K562 (cell line): Measurements from ENCODE around the gene ARHGEF12. TPM values are rescaled to one million over a fixed set of nuclear protein-coding genes. Genes with fewer than 3 reads are reported as not detected.

Source experiments
- EGR1 ChIP-seq: fragments of 450-650 bp; conservative IDR thresholded peaks from 2 replicates; pipeline ENCODE4 v1.6.1; 2017; ENCODE audit warnings: mild to moderate bottlenecking
- ELF1 ChIP-seq: fragments of 200-800 bp; sonication (Bioruptor generic); IDR thresholded peaks from 2 replicates; pipeline ENCODE4 v1.6.1; 2016; ENCODE audit warnings: missing genetic modification characterization, missing compliant biosample characterization
- MCM2 ChIP-seq: fragments of 450-650 bp; IDR thresholded peaks from 2 replicates; pipeline ENCODE4 v1.6.1; 2017; ENCODE audit warnings: low read depth, mild to moderate bottlenecking
- NUFIP1 ChIP-seq: fragments of 450-650 bp; IDR thresholded peaks from 2 replicates; pipeline ENCODE4 v1.6.1; 2018; ENCODE audit not compliant: partially characterized antibody
- SMARCB1 ChIP-seq: IDR thresholded peaks from 2 replicates; pipeline ENCODE4 v1.6.1; 2011; ENCODE audit warnings: improper control_type of control experiment, low read depth; ENCODE audit not compliant: insufficient read length
- ZNF140 ChIP-seq: fragments of 250-450 bp; sonication (Bioruptor Pico); IDR thresholded peaks from 2 replicates; pipeline ENCODE4 v1.8.0; 2021; ENCODE audit warnings: moderate library complexity, mild to moderate bottlenecking, inconsistent platforms
- ZNF717 ChIP-seq: fragments of 250-450 bp; sonication (Bioruptor Pico); IDR thresholded peaks from 2 replicates; pipeline ENCODE4 v1.5.0; 2021
- polyA plus RNA-seq, 8 experiments: library from polyadenylated mRNA; depleted of rRNA in 4 of 8; stranded (reverse) in 5 of 8; unstranded in 3 of 8; fragments of >200 nt; fragmentation: Nextera tagmentation in 2 of 8; fragmentation: Illumina TruSeq in 1 of 8; extraction: Ambion mirVana in 2 of 8; extraction: Trizol in 1 of 8; gene quantifications; 2 replicates each; pipeline versions ENCODE4 v1.2.1 to v1.2.3, GENCODE V29; 2011 to 2014; ENCODE audit warnings: inconsistent platforms in 1 of 8, missing spikeins in 1 of 8
- small RNA-seq: library from RNA; depleted of rRNA; stranded (forward); fragments of <200 nt; gene quantifications from one replicate; pipeline ENCODE3, GENCODE V24; 2014
- total RNA-seq, 7 experiments: library from RNA; depleted of rRNA in 6 of 7; stranded (reverse); fragments of >200 nt in 6 of 7; fragmentation: Illumina TruSeq in 2 of 7; extraction: Trizol in 2 of 7; gene quantifications; 2 replicates each; pipeline versions ENCODE4 v1.2.1 to v1.2.3, GENCODE V29; 2011 to 2021; ENCODE audit warnings: low replicate concordance in 1 of 7
- TF ChIP-seq, protein P1 (sequence below), 2 experiments: fragments of 450-650 bp; formaldehyde crosslinking in 1 of 2; IDR thresholded peaks; 2 replicates each; pipeline versions ENCODE4 v1.4.0 to v1.6.1; 2014 to 2020; ENCODE audit warnings: mild to moderate bottlenecking in 2 of 2, borderline replicate concordance in 1 of 2, low read depth in 1 of 2
- TF ChIP-seq, protein P2 (sequence below): fragments of 250-450 bp; sonication (Bioruptor Pico); IDR thresholded peaks from 2 replicates; pipeline ENCODE4 v1.5.0; 2022; ENCODE audit warnings: mild to moderate bottlenecking

Gene ARHGEF12
- total and polyA plus RNA-seq, 9 of the 15 experiments (the other 6 are each of a cell fraction or from before 2014, with no cell fraction given): 3.5 to 51.7 (median 29.5) TPM

DNA sequence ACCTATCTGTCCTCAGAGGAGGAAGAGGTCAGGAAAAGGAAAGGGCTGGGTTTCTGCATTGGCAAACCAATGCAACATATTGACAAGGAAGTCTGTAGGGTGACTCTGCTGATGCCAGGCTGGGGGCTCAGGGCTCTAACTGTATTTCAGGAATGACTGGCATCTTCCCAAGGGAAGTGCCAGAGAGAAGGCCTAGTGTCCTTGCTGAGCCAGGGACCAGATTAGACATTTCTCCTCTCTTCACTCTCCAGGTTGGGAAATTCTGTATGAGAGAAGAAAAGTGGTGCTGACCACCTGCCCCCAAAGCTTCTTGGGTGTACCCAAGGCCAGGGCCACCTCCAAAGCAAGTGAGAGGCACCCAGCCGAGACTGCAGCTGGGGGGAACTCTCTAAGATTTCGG lies 202.5 kb downstream of the ARHGEF12 start (continued):
- TF ChIP-seq, protein P1, sequence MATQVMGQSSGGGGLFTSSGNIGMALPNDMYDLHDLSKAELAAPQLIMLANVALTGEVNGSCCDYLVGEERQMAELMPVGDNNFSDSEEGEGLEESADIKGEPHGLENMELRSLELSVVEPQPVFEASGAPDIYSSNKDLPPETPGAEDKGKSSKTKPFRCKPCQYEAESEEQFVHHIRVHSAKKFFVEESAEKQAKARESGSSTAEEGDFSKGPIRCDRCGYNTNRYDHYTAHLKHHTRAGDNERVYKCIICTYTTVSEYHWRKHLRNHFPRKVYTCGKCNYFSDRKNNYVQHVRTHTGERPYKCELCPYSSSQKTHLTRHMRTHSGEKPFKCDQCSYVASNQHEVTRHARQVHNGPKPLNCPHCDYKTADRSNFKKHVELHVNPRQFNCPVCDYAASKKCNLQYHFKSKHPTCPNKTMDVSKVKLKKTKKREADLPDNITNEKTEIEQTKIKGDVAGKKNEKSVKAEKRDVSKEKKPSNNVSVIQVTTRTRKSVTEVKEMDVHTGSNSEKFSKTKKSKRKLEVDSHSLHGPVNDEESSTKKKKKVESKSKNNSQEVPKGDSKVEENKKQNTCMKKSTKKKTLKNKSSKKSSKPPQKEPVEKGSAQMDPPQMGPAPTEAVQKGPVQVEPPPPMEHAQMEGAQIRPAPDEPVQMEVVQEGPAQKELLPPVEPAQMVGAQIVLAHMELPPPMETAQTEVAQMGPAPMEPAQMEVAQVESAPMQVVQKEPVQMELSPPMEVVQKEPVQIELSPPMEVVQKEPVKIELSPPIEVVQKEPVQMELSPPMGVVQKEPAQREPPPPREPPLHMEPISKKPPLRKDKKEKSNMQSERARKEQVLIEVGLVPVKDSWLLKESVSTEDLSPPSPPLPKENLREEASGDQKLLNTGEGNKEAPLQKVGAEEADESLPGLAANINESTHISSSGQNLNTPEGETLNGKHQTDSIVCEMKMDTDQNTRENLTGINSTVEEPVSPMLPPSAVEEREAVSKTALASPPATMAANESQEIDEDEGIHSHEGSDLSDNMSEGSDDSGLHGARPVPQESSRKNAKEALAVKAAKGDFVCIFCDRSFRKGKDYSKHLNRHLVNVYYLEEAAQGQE (IDR thresholded peaks at IDR 0.05; ENCODE audit: borderline replicate concordance): no peak
- TF ChIP-seq, protein P1 (CRISPR knock-in tag; IDR thresholded peaks at IDR 0.05; ENCODE audit: low read depth): no peak
- no peak for TF ChIP-seq ZNF140
- TF ChIP-seq, protein P2, sequence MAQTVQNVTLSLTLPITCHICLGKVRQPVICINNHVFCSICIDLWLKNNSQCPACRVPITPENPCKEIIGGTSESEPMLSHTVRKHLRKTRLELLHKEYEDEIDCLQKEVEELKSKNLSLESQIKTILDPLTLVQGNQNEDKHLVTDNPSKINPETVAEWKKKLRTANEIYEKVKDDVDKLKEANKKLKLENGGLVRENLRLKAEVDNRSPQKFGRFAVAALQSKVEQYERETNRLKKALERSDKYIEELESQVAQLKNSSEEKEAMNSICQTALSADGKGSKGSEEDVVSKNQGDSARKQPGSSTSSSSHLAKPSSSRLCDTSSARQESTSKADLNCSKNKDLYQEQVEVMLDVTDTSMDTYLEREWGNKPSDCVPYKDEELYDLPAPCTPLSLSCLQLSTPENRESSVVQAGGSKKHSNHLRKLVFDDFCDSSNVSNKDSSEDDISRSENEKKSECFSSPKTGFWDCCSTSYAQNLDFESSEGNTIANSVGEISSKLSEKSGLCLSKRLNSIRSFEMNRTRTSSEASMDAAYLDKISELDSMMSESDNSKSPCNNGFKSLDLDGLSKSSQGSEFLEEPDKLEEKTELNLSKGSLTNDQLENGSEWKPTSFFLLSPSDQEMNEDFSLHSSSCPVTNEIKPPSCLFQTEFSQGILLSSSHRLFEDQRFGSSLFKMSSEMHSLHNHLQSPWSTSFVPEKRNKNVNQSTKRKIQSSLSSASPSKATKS (CRISPR knock-in tag): no peak
- TF ChIP-seq NUFIP1: no peak
- TF ChIP-seq EGR1: no peak
- no peak for TF ChIP-seq ELF1 (tag)
- no peak for TF ChIP-seq SMARCB1
- no peak for TF ChIP-seq ZNF717 (CRISPR knock-in tag)
- TF ChIP-seq MCM2: no peak

Small RNA genes within 50 kb of the gene (small RNA-seq; reads per million reads assigned to genes)
- 855 reads per million, percentile 99 among the genes with 10 or more reads in this experiment for gene RF00100

Other genes with a start within 250 kb of the ARHGEF12 start
- 0.16 TPM in 1 of 2 replicates, not detected in the other for gene TRIM29, start 198.3 kb upstream of the ARHGEF12 start, total RNA-seq (2014; rRNA removed)
- 0.15 and 0.41 TPM in 2 replicates for gene TRIM29, start 198.3 kb upstream of the ARHGEF12 start, total RNA-seq (2014; rRNA removed; fragmentation: Illumina TruSeq; extraction: Trizol)
- gene TRIM29, start 198.3 kb upstream of the ARHGEF12 start, total RNA-seq (2015; rRNA removed; fragmentation: Illumina TruSeq; extraction: Trizol): 0.19 TPM in 1 of 2 replicates, not detected in the other
- gene TRIM29, start 198.3 kb upstream of the ARHGEF12 start, total RNA-seq (2021): 0.31 and 1.4 TPM in 2 replicates
- 0.19 and 0.65 TPM in 2 replicates for gene TRIM29, start 198.3 kb upstream of the ARHGEF12 start, polyA plus RNA-seq (2011; rRNA removed)
- gene TRIM29, start 198.3 kb upstream of the ARHGEF12 start, polyA plus RNA-seq (2014; fragmentation: Illumina TruSeq; extraction: Trizol): 0.74 and 0.75 TPM in 2 replicates
- gene TRIM29, start 198.3 kb upstream of the ARHGEF12 start, polyA plus RNA-seq (2014; fragmentation: Nextera tagmentation; extraction: Ambion mirVana): under 1 TPM; 0.41 to 0.42 TPM
- gene TRIM29, start 198.3 kb upstream of the ARHGEF12 start, polyA plus RNA-seq (2014; rRNA removed): 0.08 and 0.93 TPM in 2 replicates
- gene OAF, start 125.4 kb upstream of the ARHGEF12 start, total RNA-seq (2014; rRNA removed): 13.8 and 19.8 TPM in 2 replicates
- gene OAF, start 125.4 kb upstream of the ARHGEF12 start, total RNA-seq (2014; rRNA removed; fragmentation: Illumina TruSeq; extraction: Trizol): 4.1 and 6.3 TPM in 2 replicates
- gene OAF, start 125.4 kb upstream of the ARHGEF12 start, total RNA-seq (2015; rRNA removed; fragmentation: Illumina TruSeq; extraction: Trizol): 7.5 and 8.3 TPM in 2 replicates
- gene OAF, start 125.4 kb upstream of the ARHGEF12 start, total RNA-seq (2021): 20.8 and 21.6 TPM in 2 replicates
- 5.7 and 9.5 TPM in 2 replicates for gene OAF, start 125.4 kb upstream of the ARHGEF12 start, polyA plus RNA-seq (2011; rRNA removed)
- 11.7 and 12.0 TPM in 2 replicates for gene OAF, start 125.4 kb upstream of the ARHGEF12 start, polyA plus RNA-seq (2014; fragmentation: Illumina TruSeq; extraction: Trizol)
- 1 to 10 TPM; 1.1 to 1.4 TPM for gene OAF, start 125.4 kb upstream of the ARHGEF12 start, polyA plus RNA-seq (2014; fragmentation: Nextera tagmentation; extraction: Ambion mirVana)
- gene OAF, start 125.4 kb upstream of the ARHGEF12 start, polyA plus RNA-seq (2014; rRNA removed): 14.5 and 17.3 TPM in 2 replicates
- gene POU2F3, start 96.3 kb upstream of the ARHGEF12 start, total RNA-seq (2014; rRNA removed): not detected in 2 replicates
- gene POU2F3, start 96.3 kb upstream of the ARHGEF12 start, total RNA-seq (2014; rRNA removed; fragmentation: Illumina TruSeq; extraction: Trizol): not detected in 2 replicates
- gene POU2F3, start 96.3 kb upstream of the ARHGEF12 start, total RNA-seq (2015; rRNA removed; fragmentation: Illumina TruSeq; extraction: Trizol): not detected in 2 replicates
- not detected in 2 replicates for gene POU2F3, start 96.3 kb upstream of the ARHGEF12 start, total RNA-seq (2021)
- gene POU2F3, start 96.3 kb upstream of the ARHGEF12 start, polyA plus RNA-seq (2011; rRNA removed): not detected in 2 replicates
- gene POU2F3, start 96.3 kb upstream of the ARHGEF12 start, polyA plus RNA-seq (2014; fragmentation: Illumina TruSeq; extraction: Trizol): not detected in 2 replicates
- gene POU2F3, start 96.3 kb upstream of the ARHGEF12 start, polyA plus RNA-seq (2014; fragmentation: Nextera tagmentation; extraction: Ambion mirVana): not detected
- not detected in 2 replicates for gene POU2F3, start 96.3 kb upstream of the ARHGEF12 start, polyA plus RNA-seq (2014; rRNA removed)
- 1.3 TPM in 2 replicates for gene TLCD5, start 11.1 kb upstream of the ARHGEF12 start, total RNA-seq (2014; rRNA removed)
- 1.7 and 1.9 TPM in 2 replicates for gene TLCD5, start 11.1 kb upstream of the ARHGEF12 start, total RNA-seq (2014; rRNA removed; fragmentation: Illumina TruSeq; extraction: Trizol)
- gene TLCD5, start 11.1 kb upstream of the ARHGEF12 start, total RNA-seq (2015; rRNA removed; fragmentation: Illumina TruSeq; extraction: Trizol): 0.75 and 0.94 TPM in 2 replicates
- gene TLCD5, start 11.1 kb upstream of the ARHGEF12 start, total RNA-seq (2021): 1.3 and 1.4 TPM in 2 replicates
- gene TLCD5, start 11.1 kb upstream of the ARHGEF12 start, polyA plus RNA-seq (2011; rRNA removed): 4.8 and 5.1 TPM in 2 replicates
- 1.3 and 1.8 TPM in 2 replicates for gene TLCD5, start 11.1 kb upstream of the ARHGEF12 start, polyA plus RNA-seq (2014; fragmentation: Illumina TruSeq; extraction: Trizol)
- 1 to 10 TPM; 1.6 to 1.7 TPM for gene TLCD5, start 11.1 kb upstream of the ARHGEF12 start, polyA plus RNA-seq (2014; fragmentation: Nextera tagmentation; extraction: Ambion mirVana)
- 1.5 and 1.8 TPM in 2 replicates for gene TLCD5, start 11.1 kb upstream of the ARHGEF12 start, polyA plus RNA-seq (2014; rRNA removed)
- gene GRIK4, start 175.3 kb downstream of the ARHGEF12 start, total RNA-seq (2014; rRNA removed): not detected in 2 replicates
- gene GRIK4, start 175.3 kb downstream of the ARHGEF12 start, total RNA-seq (2014; rRNA removed; fragmentation: Illumina TruSeq; extraction: Trizol): not detected in 2 replicates
- gene GRIK4, start 175.3 kb downstream of the ARHGEF12 start, total RNA-seq (2015; rRNA removed; fragmentation: Illumina TruSeq; extraction: Trizol): not detected in 2 replicates
- not detected in 2 replicates for gene GRIK4, start 175.3 kb downstream of the ARHGEF12 start, total RNA-seq (2021)
- gene GRIK4, start 175.3 kb downstream of the ARHGEF12 start, polyA plus RNA-seq (2011; rRNA removed): not detected in 2 replicates
- not detected in 2 replicates for gene GRIK4, start 175.3 kb downstream of the ARHGEF12 start, polyA plus RNA-seq (2014; fragmentation: Illumina TruSeq; extraction: Trizol)
- gene GRIK4, start 175.3 kb downstream of the ARHGEF12 start, polyA plus RNA-seq (2014; fragmentation: Nextera tagmentation; extraction: Ambion mirVana): not detected
- not detected in 2 replicates for gene GRIK4, start 175.3 kb downstream of the ARHGEF12 start, polyA plus RNA-seq (2014; rRNA removed)